T-helper 1 cell treated with Interleukin-12 subunit alpha and Interleukin-12 subunit beta and Interleukin-4 antibody, amounts not matched to agents 30 ng/mL and 1 ng/mL, for 36 hours (primary cell): ENCODE results near the gene NUTM1. TPM values are rescaled to one million over a fixed set of nuclear protein-coding genes. Genes with fewer than 3 reads are reported as not detected.
"Not testable (repeated sequence)": the region's sequence is repeated elsewhere in the genome, so short reads cannot be mapped to it uniquely, and the experiment has no call there.

Experiments used
- intact Hi-C: fragments of 100-400 bp; cut with micrococcal nuclease; formaldehyde crosslinking; loops from one replicate; pipeline ENCODE4 v1.15.1; 2024
- total RNA-seq: library from RNA; stranded (reverse); gene quantifications from 2 replicates; pipeline ENCODE4 v1.2.3, GENCODE V29; 2022

NUTM1 gene
- total RNA-seq, 1 donor from 2014 or later: not detected

- intact Hi-C loops: loop anchor here (1.0 to 10.0 kb wide), 7 partner anchors 30 to 630 kb away; partner anchors contain the start of genes AQR, KATNBL1, LPCAT4 and PGBD4
These were observed 6.0 kb upstream of the NUTM1 start for GRCh38 chr15:34336991-34337556.

- intact Hi-C loops: loop anchor here (1.0 to 10.0 kb wide), 8 partner anchors 30 to 630 kb away; partner anchors contain the start of genes AQR, GOLGA8B, KATNBL1 and LPCAT4
These were observed 5.4 kb upstream of the NUTM1 start, which contains the start of gene SLC12A6 for GRCh38 chr15:34337557-34338306. TSS of gene SLC12A6 (minus strand) at chr15:34337781. CDS start at chr15:34336680, 1,101 bp downstream.

GRCh38 chr15:34338347-34338746 lies 4.8 kb upstream of the NUTM1 start:
- intact Hi-C loops: loop anchor here (1.0 to 10.0 kb wide), 5 partner anchors 51 to 629 kb away; partner anchors contain the start of genes AQR and GOLGA8B

- intact Hi-C loops: loop anchor here (5.0 to 10.0 kb wide), 4 partner anchors 53 to 627 kb away; partner anchors contain the start of gene AQR
These were observed 3.2 kb upstream of the NUTM1 start for GRCh38 chr15:34339946-34340345.

- intact Hi-C loops: loop anchor here (1.0 to 2.0 kb wide), 6 partner anchors 26 to 647 kb away; partner anchors contain the start of genes EMC4, LPCAT4, PGBD4 and ZNF770
These were observed 1.5 kb upstream of the NUTM1 start for GRCh38 chr15:34341381-34342212.

GRCh38 chr15:34342213-34342736 lies 840 bp upstream of the NUTM1 start:
- intact Hi-C loops: loop anchor here (1.0 to 2.0 kb wide), 6 partner anchors 25 to 646 kb away; partner anchors contain the start of genes EMC4, LPCAT4, PGBD4 and ZNF770

GRCh38 chr15:34347951-34348638 lies 5.0 kb downstream of the NUTM1 start:
- intact Hi-C loops: no loop called here

- intact Hi-C loops: no loop called here
These were observed 5.7 kb downstream of the NUTM1 start for GRCh38 chr15:34348735-34349300.

GRCh38 chr15:34349769-34350168 lies 6.7 kb downstream of the NUTM1 start:
- intact Hi-C loops: no loop called here

GRCh38 chr15:34352996-34353395 lies 9.9 kb downstream of the NUTM1 start:
- intact Hi-C loops: not testable (repeated sequence)

- intact Hi-C loops: no loop called here
These were observed 10.5 kb downstream of the NUTM1 start for GRCh38 chr15:34353627-34354026.

- intact Hi-C loops: no loop called here
These were observed 11.2 kb downstream of the NUTM1 start for GRCh38 chr15:34354286-34354685.

GRCh38 chr15:34355241-34355640 lies 12.1 kb downstream of the NUTM1 start:
- intact Hi-C loops: no loop called here

GRCh38 chr15:34357653-34358052 lies 14.5 kb downstream of the NUTM1 start:
- intact Hi-C loops: no loop called here

GRCh38 chr15:34358367-34358766 lies 15.3 kb downstream of the NUTM1 start:
- intact Hi-C loops: no loop called here

GRCh38 chr15:34358948-34359347 lies 15.8 kb downstream of the NUTM1 start:
- intact Hi-C loops: no loop called here

GRCh38 chr15:34359416-34359815 lies 16.3 kb downstream of the NUTM1 start:
- intact Hi-C loops: no loop called here

- intact Hi-C loops: loop anchor here (10.0 kb wide), 1 partner anchor 45 kb away; no protein-coding TSS in a partner anchor
These were observed 17.2 kb downstream of the NUTM1 start for GRCh38 chr15:34360298-34360697.

GRCh38 chr15:34361278-34361677 lies 18.2 kb downstream of the NUTM1 start:
- intact Hi-C loops: loop anchor here (10.0 kb wide), 1 partner anchor 46 kb away; no protein-coding TSS in a partner anchor
